Measurements from ENCODE around the gene MTUS2. TPM values are rescaled to one million over a fixed set of nuclear protein-coding genes. Genes with fewer than 3 reads are reported as not detected.
A peak's percentile ranks its signal among the peaks of the same experiment; 100 is the strongest.

MTUS2 gene
- total RNA-seq, 1 donor from 2014 or later = 11.2 TPM

DNA sequence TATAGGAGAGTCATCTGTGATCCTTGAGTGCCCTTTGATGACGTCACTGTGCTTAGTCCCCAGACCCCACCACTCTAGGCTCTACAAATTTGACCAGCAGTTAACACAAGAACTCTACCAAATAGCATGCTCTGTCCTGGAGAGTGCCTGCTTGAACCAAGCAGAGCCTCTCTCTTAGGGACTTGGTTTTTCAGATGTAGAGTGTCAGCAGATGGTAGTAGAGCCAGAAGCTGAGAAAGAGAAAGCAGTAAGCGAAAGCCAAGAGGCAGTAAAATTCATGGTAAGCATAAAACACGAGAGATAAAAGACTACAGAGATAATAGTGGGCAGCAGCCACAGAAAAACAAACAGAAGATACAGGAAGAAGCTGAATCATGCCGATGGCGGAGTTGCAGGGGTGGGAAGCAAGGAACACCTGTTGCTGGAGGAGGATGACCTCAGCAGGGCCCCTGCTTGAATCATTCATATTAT, 582.1 kb downstream of the MTUS2 start:
- peak; percentile 34 for DNase-seq

DNA sequence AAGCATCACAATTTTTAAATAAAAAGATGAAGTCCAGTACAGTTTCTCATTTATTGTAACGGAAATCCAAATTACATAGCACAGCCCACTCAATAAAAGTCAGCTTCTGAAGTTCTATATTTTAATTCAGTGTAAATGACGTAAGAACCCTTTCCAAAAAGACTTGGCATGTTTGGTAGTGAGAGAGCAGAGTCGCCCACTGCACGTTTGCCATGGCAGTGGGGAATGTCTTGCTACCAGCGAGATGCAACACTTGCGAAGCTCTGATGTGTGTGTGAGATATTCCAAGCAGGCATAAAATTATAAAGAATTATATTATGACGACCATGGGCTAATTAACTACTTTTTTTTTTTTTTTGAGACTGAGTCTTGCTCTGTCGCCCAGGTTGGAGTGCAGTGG, 585.3 kb downstream of the MTUS2 start:
- DNase-seq = no peak

DNA sequence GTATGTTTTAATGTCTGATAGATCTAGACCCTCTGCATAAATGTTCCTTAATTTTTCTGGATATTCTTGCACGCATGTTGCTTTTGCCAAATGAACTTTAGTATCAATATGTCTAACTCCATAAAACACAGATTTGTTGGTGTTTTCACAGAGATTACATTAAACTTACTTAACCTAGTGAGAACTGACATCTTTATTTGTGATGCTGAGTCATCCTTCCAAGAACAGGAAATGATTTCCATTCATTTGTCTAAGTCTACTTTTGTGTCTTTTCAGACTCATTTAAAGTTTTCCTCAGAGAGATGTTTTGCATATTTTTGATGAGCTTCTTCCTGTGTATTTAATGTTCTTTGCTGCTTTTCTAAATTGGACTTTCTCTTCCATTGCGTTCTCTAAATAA, 591.3 kb downstream of the MTUS2 start:
- no peak for DNase-seq

DNA sequence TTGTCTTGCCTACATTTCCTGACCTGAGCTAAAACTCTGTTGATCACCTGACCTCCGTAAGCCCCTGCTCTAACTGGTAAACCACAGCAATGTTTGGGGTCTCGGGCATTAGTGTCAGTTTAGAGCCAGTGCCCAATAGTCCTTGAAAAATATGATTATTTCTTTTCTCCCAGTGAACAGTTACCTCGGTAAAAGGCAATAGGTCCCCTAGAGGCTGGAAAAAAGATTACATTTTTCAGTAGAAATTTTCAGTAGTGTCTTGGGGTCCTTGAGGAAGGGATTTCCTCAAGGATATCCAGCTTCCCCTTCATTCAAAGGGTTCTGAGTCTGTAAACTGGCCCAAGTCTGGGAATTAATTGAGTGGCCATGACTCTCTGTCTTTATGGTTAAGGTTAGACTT, 597.9 kb downstream of the MTUS2 start:
- no peak for DNase-seq

DNA sequence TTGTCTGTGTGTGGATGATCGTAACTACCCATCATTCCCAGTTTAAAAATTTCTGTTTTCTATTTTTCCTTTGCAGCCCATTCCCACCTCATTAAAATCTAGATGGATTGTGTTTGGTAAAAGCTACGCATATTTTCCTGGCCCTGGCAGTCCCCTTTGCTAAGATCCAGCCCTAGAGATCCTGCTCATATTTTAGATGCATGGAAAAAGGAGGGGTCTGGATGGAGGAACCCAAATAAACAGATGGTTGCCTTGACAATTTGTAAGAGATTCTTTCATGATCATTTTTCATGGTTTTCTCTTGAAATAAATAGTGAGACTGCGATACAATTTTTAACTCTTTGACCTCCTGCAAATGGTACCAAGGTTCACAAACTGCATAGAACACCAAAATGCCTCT, 601.0 kb downstream of the MTUS2 start:
- peak; percentile 69 for DNase-seq

DNA sequence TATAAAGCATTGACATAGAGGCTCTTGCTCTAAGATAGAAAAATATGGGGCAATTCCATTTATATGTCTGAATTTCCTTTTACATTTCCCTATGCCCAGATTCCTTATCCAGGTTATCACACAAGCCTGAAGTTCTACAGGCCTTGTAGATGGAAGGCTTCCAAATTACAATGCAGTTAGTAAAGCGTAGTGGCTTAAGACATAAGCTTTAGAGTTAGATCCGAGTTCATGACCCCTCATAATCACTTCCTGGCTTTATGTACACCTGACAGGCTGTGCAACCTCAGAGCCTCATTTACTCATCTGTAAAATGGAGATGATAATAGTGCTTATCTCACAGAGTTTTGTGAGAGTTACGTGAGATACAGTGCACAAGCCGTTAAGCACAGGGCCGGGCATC, 601.9 kb downstream of the MTUS2 start:
- DNase-seq = no peak

DNA sequence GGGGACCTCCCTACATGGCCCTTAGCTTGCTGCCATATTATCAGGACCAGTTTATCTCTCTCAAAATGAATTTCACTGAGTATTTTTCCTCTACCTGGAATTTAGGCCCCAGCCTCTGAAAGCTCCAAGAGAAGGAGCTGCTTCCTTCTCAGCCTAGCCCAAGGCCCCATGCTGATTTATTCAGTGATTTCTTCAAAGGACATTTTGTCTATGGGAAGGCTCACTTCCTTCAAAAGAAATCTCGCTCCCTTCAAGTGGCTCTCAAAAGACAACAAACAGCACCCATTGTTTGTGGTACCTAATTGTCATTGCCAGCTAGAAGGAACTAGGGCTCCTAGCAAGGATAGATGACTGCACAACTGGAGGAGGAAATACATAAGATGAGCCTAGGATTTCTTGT, 602.9 kb downstream of the MTUS2 start:
- no peak for DNase-seq

DNA sequence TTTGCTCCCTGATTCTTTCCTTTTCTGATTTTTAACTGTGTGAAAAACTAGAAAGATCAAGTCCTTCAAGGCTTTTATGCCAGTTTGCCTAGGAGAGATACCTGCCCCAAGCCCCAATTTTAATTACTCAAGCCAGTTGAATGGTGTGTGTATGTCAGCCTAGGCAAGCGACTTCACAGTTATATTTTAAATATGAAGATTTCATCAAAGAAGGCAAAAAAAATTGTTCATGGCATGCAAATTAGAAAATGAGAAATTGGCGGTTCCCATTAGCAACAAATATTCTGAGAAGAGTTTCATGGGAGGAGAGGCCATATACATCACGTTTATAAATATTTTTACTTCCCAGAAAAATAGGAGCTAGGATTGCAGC, 607.8 kb downstream of the MTUS2 start:
- DNase-seq = no peak

DNA sequence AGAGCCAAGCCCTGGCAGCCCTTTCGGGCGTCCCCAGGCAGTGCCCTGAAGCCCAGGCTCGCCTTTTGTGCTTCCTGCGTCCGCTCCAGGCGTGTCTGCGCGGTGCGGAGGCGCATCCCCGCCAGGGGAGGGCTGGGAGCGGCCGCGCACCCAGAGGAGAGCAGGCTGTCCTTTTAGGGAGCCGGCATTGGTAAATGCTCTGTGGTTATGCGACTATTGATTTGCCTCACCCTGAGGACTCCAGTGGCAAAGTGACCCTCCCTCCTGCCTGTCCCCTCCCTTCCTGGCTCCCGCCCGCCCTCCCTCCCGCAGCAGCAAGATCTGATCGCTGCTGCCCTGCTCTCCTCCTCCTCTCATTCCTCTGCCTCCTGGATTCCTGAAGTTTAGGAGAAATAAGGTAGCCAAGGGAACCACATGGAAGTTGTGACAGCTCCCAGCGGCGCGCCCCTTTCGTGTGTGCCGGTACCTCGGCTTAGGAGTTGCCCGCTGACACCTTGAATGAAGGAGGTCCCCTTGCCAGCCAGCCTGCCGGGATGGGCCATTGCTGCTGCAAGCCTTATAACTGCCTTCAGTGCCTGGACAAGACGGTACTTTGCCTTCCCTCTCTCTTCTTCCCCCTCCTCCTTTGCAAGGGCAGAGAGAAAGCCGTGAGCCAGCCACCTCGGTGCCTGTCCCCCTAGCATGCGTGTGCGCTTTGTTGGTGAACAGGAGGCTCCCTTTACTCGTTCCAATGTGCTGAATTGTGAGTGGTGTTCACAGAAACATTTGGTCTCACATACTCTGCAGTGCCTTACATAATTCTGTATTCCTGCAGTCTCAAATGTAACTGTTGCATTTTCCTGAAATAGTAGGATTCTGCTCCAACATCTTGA, 608.4 kb downstream of the MTUS2 start:
- peak; percentile 60 for DNase-seq

DNA sequence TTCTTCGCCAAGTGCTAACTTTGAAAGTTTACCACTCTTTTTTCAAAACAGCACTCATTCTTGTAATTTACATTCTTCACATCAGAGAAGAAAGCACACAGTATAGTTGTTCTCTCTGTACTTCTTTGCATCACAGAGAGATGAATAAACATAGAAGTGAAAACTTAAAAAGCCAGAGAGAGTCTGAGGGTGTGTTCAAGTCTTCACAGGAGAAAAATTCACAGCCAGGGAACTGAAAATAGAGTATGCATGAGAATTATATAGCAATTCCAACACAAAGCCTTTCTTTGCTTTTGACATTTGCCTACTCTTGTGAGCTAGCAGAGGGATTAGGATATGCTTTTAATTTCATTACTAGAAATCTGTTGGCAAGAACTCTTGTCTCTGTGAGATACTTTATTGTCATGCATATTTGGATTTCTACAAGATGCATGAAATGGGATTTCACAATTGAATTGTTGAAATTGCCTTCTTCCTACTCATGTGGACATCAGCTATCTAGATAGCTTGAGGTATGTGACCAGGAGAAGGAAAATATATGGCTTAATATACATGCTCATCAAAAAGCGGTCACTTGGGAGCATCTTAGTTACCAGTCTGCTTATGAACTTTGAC, 609.3 kb downstream of the MTUS2 start:
- DNase-seq = peak; percentile 35

DNA sequence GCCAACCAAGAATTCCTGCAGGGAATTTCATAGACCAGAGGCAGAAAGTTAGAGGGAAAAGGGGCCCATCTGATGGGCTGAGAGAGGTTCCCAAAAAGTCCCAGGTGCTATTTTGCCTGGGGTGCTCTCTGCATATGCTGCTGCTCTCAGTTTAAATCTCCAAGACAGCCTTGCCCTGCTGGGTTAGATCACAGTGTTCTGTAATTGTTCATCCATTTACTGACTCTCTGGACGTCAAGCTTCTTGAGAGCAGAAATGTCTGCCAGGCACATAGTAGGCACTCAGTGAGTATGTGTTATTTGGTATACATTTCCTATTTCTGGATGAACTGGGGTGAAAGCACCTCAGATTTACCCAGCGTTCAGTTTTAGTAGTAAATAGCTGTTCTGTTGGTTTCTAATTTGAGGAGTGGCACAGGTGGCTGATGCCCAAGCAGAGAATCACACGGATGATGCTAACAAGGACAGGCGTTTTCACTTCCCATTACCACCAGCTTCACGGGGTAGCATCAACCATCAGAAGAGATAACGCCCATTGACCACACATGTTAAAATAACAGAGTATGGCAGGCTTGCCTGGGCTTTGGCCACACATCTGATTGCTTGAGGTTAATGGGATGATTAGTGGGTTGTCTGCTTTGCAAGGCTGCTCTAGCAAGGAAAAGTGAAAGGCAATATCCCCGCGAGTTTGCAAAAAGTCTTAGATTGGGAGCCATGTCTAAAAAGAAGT, 614.2 kb downstream of the MTUS2 start:
- no peak for DNase-seq

DNA sequence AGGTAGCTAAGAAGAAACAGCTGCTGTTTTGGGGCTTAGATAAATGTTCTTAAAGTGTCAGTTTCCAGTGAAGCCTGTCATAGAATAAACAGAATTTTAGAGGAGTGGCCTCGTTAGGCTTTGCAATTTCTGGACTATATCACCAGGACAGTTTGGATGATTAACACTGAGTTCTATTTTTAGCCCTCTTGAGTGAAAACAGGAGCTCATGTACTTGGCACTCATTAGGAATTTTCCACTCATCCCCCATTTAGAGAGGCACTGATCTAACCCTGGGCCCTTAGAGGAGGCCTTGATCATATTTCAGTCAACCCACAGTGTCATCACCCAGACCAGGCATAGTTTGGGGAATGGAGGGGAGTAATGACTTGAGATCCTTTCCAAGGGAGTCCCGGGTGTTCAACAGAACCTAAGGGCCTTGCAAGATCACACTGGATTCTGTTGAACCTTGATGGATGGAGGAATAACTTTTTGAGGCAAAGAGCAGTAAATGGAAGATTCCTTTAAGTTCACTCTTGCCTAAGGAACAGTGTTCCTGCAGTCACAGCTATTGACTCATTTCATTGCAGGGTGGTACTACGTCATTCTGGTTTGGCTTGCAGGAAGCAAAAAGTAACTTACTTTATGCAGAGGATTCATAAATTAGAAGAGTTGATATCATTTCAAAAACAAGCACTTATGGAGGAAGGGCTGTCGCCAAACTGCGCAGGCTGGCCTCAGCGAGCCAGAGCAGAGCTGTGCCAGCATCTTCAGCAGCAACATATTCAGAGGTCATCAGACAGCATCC, 615.2 kb downstream of the MTUS2 start:
- peak; percentile 95 for DNase-seq

DNA sequence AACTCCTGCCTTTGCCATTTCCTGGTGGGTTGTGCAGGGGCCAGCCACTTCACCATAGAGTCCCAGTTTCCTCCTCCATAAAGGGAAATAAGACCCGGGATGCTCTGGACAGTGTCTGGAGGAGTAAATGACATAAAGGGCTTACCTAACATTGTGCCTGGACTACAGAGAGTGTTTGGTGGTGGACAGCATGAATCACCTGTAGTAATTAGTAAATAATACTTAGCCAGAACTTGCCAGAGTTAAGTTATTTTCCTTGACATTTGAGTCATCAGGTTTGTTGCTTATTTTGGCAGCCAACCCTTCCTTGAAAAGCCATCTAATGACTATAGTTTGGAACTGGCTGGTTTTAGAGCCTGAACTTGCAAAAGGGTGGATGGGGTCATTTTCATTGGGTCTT, 616.2 kb downstream of the MTUS2 start:
- DNase-seq = no peak

DNA sequence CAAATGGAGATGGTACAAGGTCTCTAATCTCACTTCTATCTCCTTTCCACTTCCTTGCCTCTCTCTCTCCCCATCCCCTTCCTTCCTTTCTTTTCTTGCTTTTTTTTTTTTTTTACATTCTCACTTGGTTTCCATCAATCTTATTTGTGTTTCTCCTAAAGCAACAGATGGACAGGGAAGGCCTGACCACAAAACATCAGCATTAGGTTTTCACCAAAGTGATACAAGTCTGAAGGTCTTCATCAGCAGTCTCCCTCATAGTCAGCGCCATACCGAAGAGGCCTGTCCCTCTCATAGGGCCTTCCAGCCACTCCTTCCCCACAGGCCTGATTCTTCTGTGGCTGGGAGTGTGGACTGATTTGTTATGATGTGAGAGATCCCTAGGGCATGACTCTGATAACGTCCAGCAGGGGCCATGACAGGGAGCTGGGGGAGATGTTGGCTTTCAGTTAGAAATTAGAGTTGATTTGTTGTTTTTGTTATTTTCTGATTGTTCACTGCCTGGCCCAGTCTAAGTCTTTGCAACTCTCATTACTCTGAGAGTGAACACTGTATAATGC, 616.7 kb downstream of the MTUS2 start:
- DNase-seq = no peak

DNA sequence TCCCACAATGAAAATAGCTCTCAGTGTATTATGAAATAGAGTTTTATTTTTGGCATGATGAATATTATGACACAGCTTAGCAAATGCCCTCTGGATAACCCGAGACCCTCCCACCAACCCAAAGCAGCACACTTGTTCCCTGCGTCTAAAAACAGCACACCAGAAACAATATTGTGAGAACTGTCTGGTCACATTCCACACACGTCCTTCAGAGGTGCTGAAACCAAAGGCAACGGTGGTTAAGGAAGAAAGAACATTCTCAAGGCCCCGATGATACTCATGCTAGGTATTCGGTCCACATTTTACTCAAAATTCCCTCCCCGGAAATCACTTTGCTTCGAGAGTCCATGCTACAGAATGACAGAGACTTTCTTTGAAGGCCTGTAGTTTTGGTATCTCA, 618.6 kb downstream of the MTUS2 start:
- DNase-seq = peak; percentile 63

DNA sequence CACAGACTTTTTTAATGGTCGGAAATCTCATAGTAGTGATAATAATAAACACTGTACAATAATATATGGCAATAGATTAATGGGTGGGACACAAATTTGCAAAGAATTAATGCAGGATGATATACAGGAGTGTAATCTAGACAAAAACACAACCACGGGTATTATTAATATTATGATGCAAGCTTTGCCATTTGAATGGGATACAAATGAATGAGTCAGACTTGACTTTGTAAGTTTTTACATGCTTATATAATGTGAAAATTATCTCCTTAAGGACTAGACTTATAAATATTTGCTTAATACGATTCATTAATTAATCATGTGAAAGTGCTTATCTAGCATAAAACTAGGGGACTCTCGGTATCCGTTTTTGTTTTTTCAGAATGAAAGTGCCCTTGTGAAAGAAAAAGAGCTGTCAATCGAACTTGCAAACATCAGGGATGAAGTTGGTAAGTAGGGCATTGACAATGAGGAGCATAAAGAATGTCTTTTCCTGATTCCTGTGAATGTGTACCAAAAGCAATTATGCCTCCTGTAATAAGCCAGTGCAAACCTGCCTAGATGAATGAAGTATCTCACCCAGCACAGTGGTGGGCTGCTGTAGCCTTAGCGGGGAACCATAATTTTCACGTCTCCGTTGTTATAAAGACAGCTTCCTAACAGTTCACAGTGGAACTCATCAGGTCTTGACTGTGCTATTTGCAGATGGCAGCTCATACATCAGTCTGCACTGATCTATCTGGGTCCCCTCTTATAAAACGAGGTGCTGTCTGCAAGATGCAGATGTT, 619.7 kb downstream of the MTUS2 start:
- DNase-seq = no peak

DNA sequence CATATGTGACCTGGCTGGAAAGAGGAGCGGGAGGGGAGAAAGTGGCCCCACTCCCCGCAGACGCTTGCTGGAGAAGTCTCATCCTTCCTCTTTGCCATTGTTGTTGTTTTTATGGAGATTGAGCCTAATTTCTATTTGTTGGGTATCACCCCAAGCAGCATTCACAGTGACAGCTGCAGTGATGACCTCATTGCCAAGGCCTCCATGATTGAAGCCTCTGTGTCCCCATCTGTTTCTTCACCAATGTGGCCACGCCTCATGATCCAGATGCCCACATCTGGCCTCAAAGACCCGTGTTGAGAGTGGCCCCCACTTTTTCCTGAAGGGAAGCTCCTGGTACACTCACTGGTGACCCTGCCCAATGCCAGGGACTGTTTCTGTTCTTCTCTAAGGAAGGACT, 621.2 kb downstream of the MTUS2 start:
- peak; percentile 85 for DNase-seq

DNA sequence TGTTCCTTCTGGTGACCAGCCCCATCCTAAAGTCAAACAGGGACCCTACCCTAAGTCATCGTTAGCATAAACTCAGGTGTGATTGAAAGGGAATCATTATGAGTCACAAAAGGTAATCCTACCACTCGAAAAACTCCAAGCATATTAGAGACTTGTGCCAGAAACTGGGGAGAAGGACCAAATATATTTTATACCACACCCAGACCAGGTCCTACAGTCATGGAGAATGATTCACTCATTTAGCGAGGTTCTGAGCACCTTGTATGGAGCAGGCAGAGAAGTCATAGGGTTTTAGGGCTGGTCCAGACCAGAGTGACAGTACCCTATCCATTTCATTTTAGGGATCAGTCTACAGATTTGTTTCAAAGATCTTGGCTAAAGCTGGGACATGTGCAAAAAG, 625.9 kb downstream of the MTUS2 start:
- no peak for DNase-seq

DNA sequence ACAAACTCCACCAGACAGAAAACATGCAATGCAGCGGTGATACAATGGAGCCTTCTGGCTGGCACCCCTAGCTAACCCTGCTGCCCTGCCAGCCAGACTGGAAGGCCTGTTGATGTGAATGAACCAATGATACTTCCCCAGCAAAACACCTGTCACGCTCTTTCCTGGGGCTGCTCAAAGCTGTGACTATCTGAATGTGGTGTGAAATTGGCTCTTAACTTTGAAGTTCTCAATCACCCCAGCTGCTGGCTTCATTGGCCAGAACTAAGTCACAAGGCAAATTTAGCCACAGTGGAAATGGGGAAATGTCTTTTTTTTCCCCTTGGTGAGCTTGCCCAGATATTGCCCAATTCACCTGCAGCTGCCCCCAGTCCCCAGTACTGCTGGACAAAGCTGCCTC, 628.0 kb downstream of the MTUS2 start:
- peak; percentile 83 for DNase-seq

DNA sequence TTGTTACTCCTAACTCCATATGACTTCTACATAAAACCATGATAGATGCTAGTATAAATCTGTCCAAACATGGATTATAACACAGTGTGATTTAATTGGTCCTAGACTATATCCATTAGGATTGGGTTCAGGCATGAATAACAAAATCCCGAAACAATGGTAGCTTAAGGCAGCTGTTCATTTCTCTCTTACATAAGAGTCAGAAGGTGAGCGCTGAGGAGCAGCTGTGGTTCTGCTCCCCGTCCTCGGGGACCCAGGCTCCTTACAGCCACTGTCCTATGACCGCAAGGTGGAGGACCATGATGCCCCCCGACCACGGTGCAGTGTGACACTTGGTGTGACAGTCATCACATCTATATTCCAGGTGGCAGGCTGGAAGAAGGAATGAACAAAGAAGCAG, 629.6 kb downstream of the MTUS2 start:
- no peak for DNase-seq

DNA sequence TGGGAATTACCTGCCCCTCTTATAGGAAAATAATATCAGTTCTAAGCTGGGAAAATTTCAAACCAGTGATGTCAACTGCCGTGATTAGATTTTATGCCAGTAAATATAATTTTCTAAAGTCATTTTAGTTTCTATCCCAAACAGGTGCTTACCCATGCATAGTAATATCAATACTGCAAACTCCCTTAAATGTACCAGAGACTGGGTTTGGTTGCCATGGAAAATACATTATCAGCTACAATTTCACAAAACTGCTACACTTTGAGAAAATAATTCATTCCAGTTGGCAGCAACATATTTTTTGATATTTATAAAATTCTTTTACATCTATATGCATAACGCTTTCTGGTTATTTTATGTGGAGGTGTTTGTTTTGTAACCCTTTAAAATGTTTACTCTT, 631.8 kb downstream of the MTUS2 start:
- no peak for DNase-seq

Measured in tongue (tissue), 2 donors.